NCI-H1105 treated with DMSO at 0.1 percent for 48 hours (cell line): Measurements from ENCODE around the gene ZMYND8.
"Not testable (repeated sequence)": the region's sequence is repeated elsewhere in the genome, so short reads cannot be mapped to it uniquely, and the experiment has no call there.

Source experiments
- DNase-seq: peaks from one replicate; lab custom pipeline; 2025; lab: John Stamatoyannopoulos, UW

The ZMYND8 gene

GRCh38 chr20:47356526-47357295 is at the start of gene ZMYND8:
Gene ZMYND8, minus strand, starts transcription at chr20:47356699. Its CDS starts 29 bp downstream, at chr20:47356670.
- DNase-seq, result peak; percentile 94

DNA sequence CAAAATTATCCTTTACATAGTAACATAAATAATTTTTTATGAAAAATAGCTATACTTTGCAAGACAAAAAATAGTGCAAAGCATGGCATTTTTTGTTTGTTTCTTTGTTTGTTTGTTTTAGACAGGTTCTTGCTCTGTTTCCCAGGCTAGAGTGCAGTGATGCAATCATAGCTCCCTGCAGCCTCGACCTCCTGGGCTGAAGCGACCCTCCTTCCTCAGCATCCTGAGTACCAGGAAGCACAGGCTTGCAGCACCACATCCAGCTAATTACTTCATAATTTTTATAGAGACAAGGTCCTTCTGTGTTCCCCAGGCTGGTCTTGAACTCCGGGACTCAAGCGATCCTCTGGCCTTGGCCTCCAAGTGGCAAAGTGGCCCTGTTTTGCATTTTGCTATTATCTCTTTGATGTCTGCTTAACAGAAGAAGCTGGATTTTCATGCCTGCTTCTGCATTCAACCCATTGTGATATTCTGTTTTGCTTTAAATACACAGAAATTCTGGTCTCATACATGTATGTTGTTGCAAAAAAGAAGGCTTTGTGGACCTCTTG is 49.4 kb upstream of the ZMYND8 start:
- no peak for DNase-seq

- DNase-seq, result no peak
Observed at GRCh38 chr20:47400685-47401084, 44.2 kb upstream of the ZMYND8 start.

DNA sequence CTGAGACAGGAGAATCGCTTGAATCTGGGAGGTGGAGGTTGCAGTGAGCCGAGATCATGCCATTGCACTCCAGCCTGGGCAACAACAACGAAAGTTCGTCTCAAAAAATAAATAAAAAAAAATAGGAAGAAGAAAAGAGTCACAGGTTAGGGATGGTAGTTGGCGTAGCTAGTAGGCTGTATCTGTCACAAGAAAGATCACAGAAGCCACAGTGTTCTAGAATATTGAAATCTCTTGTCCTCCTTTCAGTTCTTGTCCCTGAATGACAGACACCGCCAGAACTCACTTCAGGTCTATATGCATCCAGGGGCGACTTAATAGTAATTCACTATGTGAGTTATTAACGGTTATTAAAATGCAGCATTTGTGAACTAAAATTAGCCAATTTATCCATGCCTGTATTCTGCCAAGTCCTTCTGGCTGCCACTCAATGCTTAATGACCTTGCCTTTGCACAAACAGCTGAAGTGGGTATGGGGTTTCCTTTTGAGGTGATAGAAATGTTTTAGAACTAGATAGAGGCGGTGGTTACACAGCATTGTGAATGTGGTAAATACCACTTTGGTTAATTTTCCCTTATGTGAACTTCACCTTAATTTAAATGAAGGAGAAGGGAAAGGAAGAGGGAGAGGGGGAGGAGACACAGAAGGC is 41.3 kb upstream of the ZMYND8 start:
- DNase-seq, result peak; percentile 98

GRCh38 chr20:47396762-47397476 is 40.4 kb upstream of the ZMYND8 start:
- DNase-seq, result peak; percentile 63

GRCh38 chr20:47393796-47394514 is 37.5 kb upstream of the ZMYND8 start:
- not testable (repeated sequence) for DNase-seq

GRCh38 chr20:47392721-47393073 is 36.2 kb upstream of the ZMYND8 start:
- DNase-seq, result no peak

GRCh38 chr20:47392015-47392720 is 35.7 kb upstream of the ZMYND8 start:
- no peak for DNase-seq

DNA sequence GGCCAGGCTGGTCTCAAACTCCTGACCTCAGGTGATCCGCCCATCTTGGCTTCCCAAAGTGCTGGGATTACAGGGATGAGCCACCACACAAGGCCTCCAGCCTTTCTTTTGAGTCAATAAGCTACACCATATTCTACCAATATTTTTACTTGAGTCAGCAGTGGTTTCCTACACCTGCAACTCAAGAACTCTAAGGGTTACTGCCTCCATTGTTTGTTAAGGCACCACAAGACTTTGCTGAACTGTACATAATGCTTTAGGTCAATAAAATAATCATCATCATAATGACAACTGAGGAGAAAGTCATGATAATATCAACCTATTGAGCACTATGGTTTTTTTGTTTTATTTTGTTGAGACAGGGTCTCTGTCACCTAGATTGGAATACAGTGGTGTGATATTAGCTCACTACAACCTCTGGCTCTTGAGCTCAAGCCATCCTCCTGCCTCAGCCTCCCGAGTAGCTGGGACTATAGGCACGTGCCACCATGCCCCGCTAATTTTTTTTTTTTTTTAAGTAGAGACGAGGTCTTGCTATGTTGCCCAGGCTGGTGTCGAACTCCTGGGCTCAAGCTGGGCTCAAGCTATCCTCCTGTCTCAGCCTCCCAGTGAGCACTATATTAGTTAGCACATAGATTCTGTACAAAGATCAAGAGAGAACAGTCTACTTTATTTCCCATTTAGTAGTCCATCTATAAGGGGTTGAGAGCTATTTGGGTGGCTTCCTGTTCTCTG is 34.9 kb upstream of the ZMYND8 start:
- no peak for DNase-seq

GRCh38 chr20:47389867-47390347 is 33.4 kb upstream of the ZMYND8 start:
- no peak for DNase-seq

GRCh38 chr20:47385968-47386367 is 29.5 kb upstream of the ZMYND8 start:
- not testable (repeated sequence) for DNase-seq

DNA sequence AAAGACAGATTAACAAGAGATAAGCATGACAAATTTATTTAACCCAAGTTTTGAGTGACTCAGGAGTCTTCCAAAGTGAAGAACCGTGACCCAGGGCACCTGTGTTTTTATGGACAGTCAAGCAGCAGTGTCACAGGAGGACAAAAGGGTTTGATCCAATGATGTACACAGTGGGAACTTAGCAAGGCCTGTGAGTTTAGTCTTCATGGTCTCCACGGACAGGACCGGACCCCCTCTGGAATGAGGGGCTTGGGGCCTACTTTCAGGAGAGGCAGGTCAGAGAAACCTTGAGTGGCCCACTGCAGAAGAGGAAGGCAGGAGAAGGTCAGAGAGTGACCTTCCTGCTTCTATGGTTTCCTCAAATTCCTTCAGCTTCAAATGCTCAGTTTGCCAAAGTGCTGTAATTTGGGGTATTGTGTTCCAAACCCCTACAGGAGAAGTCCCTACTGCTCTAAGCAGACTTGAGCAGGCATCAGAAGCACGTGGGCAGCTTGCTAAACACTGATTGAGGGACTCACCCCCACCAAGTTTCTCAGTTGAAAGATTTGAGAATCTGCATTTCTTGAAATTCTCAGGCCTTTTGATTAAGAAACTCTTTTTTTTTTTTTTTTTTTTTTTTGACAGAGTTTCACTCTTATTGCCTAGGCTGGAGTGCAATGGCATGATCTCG is 26.4 kb upstream of the ZMYND8 start:
- DNase-seq, result no peak

GRCh38 chr20:47380481-47380880 is 24.0 kb upstream of the ZMYND8 start:
- DNase-seq, result no peak

DNA sequence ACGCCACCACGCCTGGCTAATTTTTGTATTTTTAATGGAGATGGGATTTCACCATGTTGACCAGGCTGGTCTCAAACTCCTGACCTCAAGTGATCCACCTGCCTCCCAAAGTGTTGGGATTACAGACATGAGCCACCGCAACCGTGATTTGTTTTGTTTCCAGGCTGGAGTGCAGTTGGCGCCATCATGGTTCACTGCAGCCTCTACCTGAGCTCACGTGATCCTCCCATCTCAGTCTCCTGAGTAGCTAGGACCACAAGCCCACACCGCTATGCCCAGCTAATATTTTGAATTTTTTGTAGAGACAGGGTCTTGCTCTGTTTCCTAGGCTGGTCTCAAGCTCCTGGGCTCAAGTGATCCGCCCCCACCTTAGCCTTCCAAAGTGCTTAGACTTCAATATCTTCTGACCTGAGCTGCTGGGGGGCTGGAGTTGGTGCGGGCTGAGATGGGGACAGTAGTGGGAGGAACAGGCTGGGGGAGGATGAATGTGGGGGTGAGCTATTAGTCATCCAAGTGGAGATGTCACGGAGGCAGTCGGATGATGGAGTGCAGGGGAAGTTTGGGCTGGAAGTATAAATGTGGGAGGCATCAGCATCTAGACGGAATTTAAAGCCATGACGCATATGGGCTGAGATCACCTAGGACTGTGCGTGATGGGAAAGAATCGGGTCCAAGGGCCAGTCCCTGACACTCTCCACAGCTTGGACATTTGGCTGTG is 23.1 kb upstream of the ZMYND8 start:
- no peak for DNase-seq

- DNase-seq, result peak; percentile 24
Observed at GRCh38 chr20:47377122-47377722, 20.7 kb upstream of the ZMYND8 start.

GRCh38 chr20:47376096-47376643 is 19.7 kb upstream of the ZMYND8 start:
- not testable (repeated sequence) for DNase-seq

GRCh38 chr20:47374121-47374520 is 17.6 kb upstream of the ZMYND8 start:
- DNase-seq, result not testable (repeated sequence)

DNA sequence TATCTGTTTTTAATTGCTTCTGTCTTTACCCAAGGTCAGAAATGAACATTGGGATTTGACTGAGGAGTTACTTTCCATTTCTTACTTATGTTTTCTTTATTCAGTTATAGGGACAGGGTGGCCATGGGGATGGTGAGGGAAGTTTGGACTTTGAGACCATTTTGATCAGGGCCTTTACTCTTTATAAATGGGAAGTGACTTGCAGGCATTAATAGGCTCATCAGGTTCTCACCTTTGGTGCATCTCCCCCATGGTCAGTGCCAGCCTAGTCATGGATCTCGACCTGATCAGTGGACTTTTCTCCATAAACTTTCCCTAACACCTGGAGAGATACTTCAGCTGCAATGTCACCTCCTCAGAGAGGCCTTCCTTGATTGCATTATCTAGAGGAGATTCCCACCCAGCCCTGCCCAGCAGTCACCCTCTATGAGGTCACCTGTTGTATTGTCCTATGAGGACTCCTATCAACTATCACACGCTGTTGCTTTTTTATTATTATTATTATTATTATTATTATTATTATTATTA is 16.8 kb upstream of the ZMYND8 start:
- no peak for DNase-seq
